ENCODE results near the gene FHL1.
"Not testable (repeated sequence)": the region's sequence is repeated elsewhere in the genome, so short reads cannot be mapped to it uniquely, and the experiment has no call there.

FHL1 gene

GRCh38 chrX:136211766-136212556 is 64.6 kb downstream of the FHL1 start:
- no peak for DNase-seq

DNA sequence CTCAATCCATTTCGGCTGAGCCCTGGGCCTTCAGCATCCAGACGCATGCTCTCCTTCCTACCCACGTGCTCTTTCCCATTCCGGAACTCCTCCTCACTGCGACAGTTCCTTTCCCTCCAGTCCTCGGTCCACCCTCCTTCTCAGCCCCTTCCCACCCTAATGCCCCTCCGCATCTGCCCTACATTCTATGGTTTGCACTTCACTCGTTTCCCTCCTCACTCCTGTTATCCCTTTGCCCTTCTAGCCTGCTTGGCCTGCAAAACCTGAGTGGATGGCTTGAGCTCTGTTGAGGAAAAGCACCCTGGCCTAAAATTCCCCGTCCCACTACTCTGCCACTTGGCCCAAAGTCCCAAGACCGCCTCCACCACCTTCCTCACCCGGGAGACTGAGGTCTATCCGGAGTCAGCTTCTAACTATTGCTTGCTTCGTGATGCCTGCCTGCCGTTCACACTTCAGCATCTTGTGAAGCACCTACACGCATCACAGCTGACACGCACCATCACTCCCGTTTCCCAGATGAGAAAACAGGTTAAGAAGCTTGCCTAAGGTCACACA is 65.3 kb downstream of the FHL1 start:
- no peak for DNase-seq

DNA sequence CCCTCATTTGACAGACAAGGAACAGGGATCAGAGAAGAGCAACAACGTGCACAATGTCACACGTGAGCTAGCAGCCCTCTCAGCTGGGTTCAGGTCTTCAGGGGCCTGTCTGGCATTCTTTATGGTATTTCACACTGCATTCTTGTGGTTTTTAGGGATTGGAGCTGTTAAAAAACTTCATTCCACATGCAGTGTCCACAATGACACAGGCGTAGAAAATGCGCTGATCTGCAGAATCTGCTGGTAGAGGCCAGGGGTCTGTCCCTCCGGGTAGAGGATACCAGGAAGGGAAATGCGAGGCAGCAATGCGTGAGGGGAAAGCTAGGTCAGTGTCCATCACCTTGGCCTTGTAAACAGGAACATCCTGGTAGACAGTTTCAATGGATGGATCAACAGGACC is 67.2 kb downstream of the FHL1 start:
- DNase-seq, result no peak

GRCh38 chrX:136215559-136215958 is 68.2 kb downstream of the FHL1 start:
- DNase-seq, result no peak

DNA sequence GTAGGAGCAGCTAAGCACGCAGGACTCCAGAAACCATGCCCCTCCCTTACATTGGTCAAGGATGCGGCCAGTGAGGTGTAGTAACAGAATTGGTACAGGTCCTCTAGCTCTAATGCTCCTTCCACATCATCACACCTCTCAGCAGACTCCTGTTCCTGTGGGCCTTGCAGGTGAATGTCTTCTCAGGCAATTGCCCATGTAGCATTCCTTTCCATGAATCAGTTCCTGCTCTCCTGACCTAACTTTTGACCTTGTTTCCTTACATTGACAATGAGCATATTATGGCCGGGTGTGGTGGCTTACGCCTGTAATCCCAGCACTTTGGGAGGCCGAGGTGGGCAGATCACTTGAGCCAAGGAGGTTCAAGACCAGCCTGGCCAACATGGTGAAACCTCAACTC is 72.6 kb downstream of the FHL1 start:
- DNase-seq, result no peak

GRCh38 chrX:136220540-136220939 is 73.2 kb downstream of the FHL1 start:
- no peak for DNase-seq

DNA sequence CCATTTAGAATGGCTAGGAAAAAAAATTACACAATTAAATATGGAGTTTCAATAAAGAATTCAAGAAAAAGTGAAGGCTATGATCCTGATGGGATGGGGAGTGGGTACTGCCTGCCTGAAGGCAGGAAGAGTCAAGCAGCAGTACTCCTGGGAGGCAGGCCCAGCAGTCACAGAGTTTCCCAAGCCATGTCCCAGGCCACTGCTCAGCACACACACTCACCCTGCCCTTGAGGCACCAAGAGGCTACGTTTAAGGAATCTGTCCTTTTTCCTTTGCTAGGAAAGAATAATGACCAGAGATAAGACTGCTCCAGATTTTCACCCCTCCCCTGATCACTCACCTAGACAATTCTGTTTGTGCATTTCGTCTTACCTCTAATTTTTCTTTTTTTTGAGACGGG is 73.6 kb downstream of the FHL1 start:
- no peak for DNase-seq

DNA sequence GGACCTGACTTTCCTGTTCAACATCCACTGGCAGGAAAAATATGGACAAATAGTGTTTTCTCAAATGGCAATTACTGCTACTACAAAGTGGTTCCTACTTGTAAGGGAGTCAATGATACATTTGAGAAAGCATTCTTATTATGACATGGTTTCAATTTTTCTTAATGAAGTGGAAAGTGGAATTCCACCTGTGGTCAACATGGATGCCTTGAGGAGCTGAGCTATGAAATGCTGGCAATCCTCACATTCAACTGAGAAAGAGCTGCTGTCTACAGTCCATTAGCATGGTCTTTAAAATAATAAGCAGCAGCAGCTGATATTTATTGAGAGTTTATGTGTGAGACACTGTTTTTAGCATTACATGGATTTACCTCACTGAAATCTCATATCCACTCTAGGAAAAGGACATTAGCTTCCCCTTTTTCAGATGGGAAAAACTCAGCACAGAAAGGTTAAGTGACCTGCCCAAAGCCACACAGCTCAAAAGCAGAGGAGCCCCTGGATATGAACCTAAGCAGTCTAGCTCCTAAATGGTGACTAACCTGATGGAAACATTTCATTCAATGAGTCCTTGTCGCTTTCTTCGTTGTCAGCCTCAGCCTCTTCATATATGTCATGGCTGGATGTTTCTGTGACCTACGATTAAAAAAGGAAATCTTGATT is 74.6 kb downstream of the FHL1 start:
- DNase-seq, result no peak

DNA sequence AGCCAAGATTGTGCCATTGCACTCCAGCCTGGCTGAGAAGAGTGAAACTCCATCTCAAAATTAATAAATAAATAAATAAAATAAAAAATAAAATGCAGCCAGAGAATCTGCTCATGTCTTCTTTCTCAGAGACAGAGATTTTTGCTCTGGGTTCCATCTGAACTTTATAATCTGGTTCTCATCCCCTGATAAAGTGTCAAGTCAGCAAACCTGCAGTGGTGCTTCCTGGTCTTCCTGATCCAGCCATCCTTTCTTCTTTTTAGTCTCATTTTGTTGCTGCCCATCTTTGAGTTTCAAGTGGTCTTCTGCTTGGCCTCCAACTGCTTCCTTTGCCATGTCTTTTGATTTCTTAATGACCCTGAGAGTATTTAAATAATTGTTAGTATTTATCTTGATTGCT is 79.7 kb downstream of the FHL1 start:
- DNase-seq, result no peak

DNA sequence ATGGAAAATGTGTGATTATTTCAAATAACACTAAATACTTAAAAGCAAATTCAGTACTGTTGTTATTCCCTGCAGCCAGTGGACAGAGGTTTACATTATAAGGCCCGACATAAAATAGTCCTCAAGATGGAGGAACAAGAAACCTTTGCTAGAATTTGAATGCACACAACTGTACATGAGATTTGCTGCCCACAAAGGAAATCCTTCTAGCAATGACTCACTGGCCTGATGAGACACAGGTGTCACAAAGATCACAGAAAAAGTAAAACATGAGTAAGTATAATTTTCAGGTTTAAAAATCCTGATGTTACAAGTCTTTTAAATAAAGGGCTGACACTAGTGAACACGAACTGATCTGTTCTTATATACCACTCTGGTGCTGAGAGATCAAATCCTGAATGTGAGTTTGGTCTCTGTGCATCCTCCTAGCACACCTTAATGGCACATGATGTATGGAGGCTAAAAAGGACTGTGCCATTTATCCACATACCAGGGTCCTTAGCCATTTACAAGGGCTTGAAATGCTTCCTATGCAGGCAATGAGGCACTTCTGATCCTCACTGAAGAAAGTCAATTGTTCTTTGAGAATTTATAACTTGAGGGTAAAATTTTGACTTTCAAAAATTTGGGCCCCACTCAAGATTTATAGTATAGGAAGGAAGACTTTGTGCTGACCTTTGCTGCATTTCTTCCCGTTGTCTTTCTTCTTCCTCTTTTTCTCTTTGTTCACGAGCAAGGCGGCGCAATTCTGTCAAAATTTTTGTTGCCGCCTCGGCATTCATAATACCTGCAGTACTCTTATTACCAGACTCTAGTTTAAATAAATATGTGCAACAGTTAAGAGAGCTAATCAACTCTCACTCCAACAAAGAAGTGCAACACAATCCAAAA is 80.9 kb downstream of the FHL1 start:
- DNase-seq, result no peak

- no peak for DNase-seq
These were observed 81.5 kb downstream of the FHL1 start for GRCh38 chrX:136228839-136229207.

DNA sequence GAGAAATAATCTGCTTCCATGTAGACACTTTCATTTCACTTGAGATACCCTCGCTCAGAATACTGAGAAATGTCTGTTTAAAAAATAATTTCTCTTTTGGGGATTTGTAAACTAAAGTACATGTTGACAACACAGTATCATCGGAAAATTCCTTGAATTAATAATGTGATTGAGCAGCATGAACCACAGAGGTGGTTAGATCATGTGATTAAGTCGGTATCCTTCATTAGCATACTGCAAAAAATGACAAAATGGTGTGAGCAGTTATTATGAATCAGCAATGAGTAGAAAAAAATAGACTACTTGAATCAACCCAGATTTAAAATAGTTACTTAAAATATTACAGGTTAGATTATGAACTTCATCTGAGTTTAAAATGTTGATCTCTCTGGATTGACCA is 89.7 kb downstream of the FHL1 start:
- DNase-seq, result no peak

DNA sequence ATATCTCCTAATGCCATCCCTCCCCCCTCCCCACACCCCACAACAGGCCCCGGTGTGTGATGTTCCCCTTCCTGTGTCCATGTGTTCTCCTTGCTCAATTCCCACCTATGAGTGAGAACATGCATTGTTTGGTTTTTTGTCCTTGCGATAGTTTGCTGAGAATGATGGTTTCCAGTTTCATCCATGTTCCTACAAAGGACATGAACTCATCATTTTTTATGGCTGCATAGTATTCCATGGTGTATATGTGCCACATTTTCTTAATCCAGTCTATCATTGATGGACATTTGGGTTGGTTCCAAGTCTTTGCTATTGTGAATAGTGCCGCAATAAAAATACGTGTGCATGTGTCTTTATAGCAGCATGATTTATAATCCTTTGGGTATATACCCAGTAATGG is 90.5 kb downstream of the FHL1 start:
- not testable (repeated sequence) for DNase-seq

- no peak for DNase-seq
These were observed 98.9 kb downstream of the FHL1 start for GRCh38 chrX:136246201-136246600.

DNA sequence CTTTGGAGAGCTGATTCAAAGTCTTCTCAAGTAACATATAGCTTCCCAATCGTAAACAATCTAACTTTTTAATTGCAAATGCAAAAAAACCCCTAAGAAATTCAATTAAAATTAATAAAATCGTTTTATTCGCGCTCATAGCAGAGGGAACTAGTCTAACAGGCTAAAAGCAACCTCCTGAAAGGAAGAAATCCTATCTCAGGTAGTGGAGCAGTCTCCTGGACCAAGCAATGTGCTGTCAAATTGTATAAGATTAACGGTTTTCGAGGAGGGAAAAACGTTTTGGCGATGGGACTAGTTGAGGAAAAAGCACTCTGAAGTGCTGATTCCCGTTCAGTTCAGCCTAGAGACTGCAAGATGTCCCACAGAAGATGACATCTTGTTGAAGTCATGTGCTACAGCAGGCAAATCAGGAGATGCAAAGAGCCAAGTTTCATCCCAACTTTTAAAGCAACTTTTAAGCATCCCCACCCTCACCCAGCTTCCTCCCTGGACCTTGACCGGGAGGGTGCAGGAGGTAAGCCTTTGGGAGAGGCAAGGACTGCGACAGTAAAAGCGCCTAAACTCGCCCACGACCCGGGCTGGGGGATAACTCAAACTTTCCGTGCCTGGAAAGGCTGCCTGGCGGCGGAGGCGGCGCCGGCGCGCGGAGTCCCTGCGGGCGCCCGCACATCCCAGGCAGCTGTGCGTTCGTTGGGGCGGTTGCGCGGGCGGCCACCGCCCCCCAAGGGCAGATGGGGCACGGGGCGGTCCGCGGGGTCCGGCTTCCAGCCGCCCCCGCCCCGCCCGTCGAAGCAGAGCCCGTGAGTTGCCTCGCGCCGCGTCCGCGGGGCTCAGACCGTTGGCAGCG is 103.1 kb downstream of the FHL1 start:
- DNase-seq, result no peak

- DNase-seq, result peak; percentile 29
These were observed 104.0 kb downstream of the FHL1 start, which contains the start of gene MAP7D3 for GRCh38 chrX:136251041-136251991. TSS of gene MAP7D3 (minus strand) at chrX:136251400. CDS start at chrX:136251358, 42 bp downstream.

DNA sequence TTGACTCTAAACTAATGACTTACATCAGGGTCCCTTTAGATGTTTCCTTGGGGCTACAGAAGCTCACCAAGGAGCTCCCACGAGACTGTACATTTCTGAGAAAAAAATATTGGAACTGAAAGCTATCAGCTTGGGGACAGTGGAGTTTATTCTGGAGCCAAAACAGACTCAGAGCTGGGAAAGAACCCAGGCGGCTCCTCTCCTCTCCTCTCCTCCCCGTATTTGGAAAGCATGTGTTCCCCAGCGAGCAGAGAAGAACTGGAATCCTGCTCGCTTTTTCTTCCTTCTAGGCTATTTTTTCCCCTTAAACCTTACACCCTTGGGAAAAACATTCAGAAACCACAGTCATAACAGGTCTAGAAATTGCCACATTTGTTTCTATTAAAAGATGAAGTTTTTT is 108.2 kb downstream of the FHL1 start:
- DNase-seq, result no peak

- DNase-seq, result no peak
These were observed 108.7 kb downstream of the FHL1 start for GRCh38 chrX:136256026-136256425.

DNA sequence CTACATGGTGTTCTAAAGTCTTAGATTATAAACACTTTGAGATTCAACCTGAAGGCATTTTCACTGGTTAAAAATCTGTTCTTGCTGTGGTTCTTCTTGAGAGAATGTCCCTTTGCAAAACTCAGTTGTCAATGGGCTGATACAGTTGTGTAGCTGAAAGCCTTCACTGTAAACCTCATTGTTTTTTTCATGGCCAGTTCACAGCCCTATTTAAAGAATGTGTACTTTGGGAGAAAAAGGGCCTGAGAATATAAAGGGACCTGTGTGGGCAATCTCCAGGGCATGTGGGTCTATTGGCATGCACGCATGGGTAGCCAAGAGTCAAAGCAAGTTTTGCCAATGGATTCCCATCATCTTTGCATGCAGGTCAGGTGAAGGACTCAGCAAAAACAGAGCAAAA is 111.6 kb downstream of the FHL1 start:
- DNase-seq, result no peak

- no peak for DNase-seq
These were observed 112.2 kb downstream of the FHL1 start for GRCh38 chrX:136259543-136259942.

- no peak for DNase-seq
These were observed 113.4 kb downstream of the FHL1 start for GRCh38 chrX:136260776-136261175.
